ENCODE results near the gene GCNT2.
"Not testable (repeated sequence)": the region's sequence is repeated elsewhere in the genome, so short reads cannot be mapped to it uniquely, and the experiment has no call there.

The GCNT2 gene

DNA sequence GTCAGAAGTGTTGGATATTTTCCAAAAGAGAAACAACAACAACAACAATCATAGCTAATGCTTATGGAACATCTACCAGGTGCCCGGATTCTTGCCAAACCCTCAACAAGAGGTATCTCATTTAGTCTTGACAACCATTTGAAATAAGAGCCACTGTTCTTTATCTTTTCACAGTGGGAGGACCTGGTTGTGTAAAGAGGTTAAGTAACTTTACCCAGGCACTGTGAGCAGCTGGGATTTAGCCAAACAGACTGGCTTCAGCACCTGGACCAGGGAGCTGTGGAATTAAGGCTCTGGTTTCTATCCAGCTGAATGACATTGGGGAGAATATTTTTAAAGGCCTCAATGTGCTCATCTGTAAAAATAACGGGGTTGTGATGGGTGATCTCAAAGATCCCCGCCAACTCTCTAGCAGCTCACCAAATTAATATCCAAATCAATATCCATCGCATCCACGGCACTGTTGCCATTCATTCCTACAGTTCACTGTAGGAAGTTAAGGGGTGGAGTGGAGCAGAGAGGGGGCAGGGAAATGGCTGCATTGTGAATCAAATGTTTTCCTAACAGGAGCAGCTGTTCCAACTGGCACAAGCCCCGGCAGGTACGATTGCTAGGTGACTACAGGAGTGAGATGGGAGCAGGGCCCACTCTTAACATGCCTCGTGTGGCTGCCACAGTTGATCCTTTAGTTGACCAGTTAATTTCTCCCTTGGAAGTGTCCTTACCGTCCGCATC lies 61.8 kb downstream of the GCNT2 start:
- DNase-seq = no peak

DNA sequence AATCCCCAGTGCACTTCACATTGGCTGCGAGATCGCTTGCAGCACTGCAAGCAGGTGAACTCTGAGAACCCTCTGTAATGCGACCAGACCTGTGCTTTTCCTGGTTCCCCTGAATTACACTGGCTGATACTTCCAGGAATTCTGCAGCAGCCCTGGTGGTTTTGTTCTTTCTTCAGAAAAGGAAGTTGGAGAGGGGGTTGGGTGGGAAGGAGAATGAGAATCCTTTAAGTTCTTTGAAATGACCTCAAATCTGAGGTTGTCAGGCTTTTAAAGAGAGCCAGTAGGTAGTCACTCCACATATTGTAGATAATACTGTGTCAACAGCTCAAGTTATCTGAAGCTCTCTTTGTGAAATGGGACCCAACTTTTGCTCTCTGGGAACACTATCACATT lies 62.4 kb downstream of the GCNT2 start:
- DNase-seq = no peak

DNA sequence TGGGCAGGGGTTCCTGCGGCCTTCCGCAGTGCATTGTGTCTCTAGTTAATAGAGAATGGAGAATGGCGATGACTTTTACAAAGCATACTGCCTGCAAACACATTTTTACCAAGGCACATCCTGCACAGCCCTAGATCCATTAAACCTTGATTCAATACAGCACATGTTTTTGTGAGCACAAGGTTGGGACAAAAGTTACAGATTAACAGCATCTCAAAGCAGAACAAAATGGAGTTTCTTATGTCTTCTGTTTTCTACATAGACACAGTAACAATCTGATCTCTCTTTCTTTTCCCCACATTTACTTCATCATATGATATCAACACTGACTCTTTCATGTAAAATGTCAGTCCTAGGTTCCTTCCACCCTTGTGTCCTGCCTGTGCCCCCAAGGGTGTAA lies 63.5 kb downstream of the GCNT2 start:
- no peak for DNase-seq

DNA sequence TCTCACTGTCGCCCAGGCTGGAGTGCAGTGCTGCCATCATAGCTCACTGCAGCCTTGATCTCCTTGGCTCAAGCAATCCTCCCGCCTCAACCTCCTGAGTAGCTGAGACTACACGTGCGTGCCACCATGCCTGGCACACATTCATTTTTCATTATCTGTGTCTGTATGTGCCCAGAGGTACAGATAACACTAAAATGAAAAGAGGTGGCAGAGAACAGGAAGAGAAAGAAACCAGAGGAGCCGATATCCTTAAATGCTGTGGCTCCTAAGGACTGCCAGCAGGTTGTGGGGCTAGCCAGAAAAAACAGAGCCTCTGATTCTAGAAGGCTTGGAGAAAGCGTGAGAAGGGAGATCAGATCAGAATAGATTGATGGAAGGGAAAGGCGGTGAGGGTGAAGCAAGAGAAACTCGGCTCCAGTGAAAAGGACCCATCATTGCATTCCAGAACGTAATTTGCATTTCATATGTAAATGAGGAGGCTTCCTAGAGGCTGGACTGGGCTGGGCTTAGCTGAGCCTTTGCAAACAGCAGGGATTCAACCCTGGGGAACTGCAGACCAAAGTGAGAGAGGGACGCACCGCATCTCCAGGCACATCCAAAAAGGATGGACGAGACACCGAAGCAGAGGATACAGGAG lies 64.2 kb downstream of the GCNT2 start:
- no peak for DNase-seq

DNA sequence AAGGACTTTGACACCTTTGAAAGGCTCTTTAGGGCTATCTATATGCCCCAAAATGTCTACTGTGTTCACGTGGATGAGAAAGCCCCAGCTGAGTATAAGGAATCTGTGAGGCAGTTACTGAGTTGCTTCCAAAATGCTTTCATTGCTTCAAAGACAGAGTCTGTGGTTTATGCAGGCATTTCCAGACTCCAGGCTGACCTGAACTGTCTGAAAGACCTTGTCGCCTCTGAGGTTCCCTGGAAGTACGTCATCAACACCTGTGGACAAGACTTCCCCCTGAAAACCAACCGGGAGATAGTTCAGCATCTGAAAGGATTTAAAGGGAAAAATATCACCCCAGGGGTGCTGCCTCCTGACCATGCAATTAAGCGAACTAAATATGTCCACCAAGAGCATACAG lies 65.2 kb downstream of the GCNT2 start:
- DNase-seq = no peak

DNA sequence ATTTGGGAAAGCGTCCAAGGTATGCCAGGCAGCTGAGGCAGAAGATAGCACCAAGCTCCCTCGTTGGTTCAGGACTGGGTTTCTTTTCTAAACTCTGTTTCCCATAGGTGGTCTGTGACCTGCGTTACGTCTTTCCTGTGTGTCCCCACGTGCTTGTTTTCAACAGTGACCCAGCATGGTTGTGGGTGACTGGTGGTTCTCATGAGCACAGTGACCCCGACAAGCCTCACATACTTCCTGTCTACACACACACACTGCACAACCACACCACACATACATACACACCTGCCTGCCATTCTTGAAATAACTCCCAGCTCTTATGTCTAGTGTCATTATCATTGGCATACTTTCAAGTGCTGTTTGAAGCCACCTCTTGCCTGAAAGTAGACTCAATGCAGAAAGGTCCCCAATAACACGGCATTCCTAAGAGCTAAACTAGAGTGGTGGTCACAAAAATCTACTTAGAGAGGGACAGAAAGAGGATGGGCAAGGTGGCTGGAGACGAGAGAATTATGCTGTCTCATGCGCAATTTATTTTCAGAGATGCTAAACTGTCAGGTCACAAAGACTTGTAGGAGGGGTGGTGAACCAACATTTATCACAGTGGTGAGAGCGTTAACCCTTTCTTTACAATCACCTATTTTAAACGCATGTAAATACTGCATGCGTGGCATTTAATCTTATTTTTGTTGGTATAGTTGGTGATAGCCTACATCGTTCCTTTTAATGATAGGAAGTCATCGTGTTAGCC lies 66.7 kb downstream of the GCNT2 start:
- peak; percentile 37 for DNase-seq

DNA sequence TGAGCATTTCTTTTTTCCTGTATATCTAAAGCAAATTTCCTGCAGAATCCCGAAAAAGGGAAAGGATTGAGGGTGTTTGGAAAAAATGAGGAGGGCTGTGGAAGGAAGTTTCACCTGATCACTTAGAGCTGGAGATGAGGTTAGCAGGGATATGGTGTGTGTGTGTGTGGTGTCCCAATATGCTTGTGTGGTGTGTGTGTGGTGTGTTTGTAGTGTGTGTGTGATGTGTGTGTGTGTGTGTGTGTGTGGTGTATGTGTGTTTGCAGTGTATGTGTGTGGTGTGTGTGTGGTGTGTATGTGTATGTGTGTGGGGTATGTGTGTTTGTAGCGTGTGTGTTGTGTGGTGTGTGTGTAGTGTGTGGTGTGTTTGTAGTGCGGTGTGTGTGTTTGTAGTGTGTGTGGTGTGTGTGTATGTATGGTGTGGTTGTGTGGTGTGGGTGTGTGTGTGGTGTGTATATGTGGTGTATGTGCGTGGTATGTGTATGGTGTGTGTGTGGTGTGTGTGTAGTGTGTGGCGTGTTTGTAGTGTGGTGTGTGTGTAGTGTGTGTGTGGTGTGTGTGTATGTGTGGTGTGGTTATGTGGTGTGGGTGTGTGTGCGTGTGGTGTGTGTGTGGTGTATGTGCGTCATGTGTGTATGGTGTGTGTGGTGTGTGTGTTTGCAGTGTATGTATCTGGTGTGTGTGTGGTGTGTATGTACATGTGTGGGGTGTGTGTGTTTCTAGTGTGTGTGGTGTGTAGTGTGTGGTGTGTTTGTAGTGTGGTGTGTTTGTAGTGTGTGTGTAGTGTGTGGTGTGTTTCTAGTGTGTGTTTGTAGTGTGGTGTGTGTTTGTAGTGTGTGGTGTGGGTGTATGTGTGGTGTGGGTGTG lies 67.6 kb downstream of the GCNT2 start:
- no peak for DNase-seq

DNA sequence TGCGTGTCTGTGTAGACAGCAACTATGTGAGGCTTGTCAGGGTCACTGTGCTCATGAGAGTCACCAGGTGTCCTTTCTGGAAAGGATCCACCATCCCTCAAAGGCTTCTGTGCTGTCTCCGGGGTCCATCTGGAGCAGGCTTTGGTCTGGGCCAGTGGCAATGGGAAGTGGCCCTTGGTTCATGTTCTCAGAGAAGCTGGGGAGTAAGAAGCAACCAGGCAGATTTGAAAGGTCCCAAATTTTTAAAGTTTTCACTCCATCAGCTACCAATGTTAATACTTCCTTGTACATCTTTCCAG lies 68.2 kb downstream of the GCNT2 start:
- DNase-seq = no peak

DNA sequence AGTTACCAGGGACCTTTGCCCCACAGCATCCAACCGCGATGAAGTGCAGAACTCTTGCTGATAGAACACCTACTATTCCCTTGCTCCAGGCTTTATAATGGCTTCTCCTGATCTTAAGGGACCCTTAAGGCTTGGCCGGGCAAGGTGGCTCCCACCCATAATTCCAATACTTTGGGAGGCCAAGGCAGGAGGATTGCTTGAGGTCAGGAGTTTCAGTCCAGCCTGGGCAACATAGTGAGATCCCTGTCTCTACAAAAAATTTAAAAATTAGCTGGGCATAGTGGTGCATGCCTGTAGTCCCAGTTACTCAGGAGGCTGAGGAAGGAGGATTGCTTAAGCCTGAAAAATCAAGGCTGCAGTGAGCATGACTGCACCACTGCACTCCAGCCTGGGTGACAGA lies 68.8 kb downstream of the GCNT2 start:
- no peak for DNase-seq

DNA sequence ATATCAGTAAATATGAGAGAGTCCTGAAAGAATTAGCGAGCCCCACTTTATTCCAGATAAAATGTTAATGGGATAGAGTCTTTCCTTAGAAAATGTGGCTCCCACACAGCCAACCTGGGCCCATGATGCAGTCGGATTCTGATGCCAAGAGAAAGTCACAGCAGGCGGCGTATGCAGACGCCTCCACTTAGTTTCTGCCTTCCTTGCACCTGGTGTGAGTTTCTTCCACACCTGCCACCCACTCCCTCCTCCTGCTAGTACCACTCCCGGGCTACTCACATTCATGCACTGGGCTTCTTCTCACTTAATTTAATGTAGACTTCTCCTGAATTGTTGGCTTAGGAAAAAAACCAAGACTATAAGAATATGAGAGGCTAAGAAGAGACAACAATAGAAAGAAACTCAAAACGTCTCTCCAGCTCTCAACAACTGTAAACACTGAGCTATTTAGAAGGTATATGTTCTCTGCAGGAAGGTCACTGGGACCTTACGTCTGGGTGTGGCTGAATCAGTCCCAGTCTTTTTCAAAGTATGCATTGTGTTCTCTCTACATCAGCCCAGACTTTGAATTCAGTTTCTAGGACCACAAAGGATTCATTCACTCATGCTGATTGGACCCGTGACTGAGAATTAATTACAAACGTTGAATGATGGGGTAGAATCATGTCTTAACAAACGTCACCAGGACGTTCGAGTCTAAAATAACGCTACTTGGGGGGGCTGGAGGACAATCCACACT lies 70.4 kb downstream of the GCNT2 start:
- no peak for DNase-seq

DNA sequence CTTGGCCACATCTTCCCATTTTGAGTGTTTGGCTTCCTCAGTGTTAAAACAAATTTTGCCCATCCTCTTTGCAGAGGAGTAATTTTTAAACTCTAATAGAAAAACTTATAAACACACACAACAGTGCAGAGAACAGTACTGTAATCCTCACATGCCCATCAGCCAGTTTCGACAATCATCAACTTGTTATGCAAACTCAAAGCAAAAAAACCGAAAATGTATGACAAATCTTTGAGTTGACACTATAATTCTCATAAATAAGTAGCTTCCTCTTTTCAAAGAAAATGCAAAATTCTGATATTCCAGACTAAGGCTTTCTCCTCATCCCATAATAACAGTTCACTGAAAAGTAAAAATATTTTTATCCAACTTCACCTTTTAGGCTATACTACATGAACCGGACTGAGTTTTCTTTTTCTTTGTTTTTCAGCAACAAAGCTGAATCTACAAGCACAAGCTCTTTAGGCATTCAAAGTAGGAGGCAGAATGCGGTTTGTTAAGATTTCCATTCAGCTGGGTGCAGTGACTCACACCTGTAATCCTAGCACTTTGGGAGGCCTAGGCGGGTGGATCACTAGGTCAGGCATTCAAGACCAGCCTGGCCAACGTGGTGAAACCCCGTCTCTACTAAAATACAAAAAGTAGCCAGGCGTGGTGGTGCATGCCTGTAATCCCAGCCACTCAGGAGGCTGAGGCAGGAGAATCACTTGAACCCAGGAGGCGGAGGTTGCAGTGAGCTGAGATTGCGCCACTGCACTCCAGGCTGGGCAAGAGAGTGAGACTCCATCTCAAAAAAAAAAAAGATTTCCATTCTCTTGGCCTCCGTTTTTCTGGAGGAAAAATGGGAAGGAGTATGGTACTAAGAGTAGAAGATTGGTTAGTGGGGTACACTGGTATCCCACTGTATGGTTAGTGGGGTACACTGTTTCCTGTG lies 74.8 kb downstream of the GCNT2 start:
- DNase-seq = peak; percentile 44

DNA sequence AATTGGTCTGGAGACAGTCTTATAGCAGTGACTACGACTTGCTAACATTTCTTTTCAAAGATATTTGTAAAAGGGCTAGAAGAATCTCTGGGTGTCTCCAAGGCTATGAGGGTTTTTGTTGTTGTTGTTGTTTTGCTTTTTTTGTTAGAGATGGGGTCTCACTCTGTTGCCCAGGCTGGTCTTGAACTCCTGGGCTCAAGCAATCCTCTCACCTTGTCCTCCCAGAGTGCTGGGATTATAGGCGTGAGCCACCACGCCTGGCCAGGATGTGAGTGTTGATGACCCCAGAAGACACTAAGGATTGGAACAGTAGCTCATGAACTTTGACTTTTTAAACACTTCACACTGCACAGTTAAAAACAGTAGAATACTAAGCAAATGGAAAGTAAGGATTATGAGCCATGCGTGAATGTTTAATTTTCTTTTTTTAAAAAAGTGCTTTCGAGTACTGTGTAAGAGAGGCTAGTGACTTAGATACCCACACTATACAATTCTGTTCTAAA lies 76.4 kb downstream of the GCNT2 start:
- no peak for DNase-seq

DNA sequence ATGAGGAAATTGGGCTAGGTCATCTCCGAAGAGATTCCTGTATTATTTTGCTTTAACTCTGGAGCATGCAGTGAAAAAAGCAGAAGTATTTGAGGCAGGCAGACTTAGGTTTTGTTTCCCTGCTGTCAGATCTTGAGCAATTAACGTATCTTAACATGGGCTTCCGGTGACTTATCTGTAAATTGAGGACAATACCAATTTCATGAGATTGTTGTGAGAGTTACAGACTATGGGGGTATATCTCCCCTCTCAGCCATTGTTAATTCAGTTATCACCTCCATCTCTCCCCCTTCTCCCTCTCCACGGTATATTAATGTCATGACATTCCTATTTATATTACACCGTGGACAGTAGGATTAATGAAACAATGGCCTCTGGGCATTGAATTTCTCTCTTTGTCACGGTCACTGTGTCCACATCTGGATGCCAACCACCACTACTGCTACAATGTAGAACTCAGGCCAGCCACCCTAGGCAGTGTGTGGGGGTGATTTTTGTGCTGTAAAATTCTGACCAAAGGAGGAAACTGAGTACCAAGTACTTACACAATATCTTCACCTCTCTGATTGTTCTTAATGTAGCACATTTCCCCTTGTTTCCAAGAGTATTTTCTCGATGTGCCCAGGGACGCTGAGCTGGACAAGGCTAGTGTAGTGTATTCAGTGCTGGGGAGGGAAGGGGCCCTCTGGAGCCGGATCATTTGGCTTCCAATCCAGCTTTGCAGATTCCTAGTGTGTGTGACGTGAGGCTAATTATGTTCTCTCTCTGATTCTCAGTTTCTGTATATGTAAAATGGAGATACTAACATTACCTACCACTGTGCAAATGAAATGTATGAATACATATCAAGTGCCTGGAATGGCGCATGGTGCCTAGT lies 77.2 kb downstream of the GCNT2 start:
- no peak for DNase-seq

DNA sequence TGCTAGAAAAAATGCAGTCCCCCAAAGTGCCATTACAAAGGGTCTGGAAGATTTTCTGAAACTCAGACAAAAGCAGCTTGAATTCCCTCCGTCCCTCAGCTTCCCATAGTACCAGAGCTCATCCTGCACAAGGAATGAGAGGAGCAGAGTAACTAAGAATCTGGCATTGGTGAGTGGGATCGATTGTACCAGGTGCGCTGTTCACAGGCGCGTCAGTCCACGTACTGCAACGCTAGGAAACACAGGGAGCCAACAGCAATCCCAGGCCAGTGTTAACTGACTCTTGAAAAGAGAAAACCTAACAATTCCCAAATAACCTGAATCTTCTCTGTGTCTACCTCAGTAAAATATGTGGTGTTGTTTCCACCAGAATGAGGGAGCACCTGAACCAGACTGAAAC lies 77.9 kb downstream of the GCNT2 start:
- no peak for DNase-seq

DNA sequence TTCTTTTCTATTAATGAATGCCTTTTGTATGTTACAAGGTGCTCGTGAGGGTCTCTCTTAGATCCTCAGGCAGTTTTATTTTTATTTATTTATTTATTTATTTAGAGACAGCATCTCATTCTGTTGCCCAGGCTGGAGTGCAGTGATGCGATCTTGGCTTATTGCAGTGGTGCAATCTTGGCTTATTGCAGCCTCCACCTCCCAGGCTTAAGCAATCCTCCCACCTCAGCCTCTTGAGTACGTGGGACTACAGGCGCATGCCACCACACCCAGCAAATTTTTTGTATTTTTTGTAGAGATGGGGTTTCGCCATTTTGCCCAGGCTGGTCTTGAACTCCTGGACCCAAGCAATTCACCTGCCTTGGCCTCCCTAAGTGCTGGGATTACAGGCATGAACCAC lies 79.5 kb downstream of the GCNT2 start:
- not testable (repeated sequence) for DNase-seq

DNA sequence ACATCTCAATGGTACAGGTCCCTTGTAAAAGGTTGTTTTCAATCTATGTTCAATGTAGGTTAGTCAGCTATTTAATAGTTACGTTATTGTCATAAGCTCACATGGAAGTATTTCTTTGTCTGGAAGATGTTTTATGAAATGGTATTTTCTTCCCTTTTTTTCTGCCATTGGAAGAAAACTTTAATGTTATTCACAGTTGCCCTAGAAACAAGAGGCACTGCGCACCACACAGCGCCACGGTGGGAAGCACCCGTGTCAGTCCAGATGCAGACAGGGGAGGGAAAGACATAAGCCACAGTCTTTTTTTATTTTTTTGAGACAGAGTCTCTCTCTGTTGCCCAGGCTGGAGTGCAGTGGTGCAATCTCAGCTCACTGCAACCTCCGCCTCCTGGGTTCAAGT lies 82.1 kb downstream of the GCNT2 start:
- no peak for DNase-seq

DNA sequence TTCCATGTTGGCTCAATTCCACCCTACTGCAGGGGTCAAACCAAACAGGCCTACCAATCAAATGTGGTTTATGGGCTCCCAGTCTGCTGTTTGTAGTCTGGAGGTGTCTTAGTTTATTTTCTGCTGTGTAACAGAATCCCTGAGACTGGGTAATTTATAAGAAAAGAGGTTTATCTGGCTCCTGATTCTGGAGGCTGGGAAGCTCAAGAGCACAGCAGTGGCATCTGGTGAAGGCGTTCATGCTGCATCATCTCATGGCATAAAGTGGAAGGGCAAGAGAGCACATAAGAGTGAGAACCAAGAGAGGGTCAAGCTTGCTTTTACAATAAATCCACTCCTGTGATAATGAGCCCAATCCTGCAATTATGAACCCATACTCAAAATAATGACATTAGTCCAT lies 87.9 kb downstream of the GCNT2 start:
- no peak for DNase-seq

DNA sequence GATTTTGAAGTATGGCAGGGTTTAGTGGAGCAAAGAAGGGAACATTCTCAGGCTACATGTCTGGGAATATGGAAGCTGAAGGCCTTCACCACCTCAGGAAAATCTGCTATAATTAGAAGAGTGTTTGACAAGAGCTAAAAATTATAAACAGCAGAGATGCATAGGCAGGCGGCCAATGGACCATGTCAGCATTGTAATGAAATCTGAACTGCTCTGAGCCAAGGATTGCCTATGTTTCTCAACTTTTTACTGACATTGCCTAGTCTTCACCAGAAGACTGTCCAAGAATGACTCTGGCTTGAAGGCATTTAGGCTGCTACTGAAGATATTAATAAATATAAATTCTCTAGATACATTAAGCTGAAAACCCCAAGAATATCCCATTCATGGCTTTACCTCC lies 89.1 kb downstream of the GCNT2 start:
- DNase-seq = no peak

DNA sequence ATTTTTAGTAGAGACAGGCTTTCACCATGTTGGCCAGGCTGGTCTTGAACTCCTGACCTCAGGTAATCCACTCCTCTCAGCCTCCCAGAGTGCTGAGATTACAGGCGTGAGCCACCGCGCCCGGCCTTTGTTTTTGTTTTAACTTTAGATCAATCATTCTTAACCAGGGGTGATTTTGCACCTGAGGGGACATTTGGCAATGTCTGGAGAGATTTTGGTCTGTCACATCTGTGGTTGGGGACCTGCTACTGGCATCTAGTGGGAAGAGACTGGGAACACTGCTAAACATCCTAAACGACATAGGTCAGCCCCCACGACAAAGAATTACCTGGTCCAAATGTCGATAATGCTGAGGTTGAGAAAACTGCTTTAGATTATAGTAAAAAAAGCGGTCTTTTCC lies 91.0 kb downstream of the GCNT2 start:
- no peak for DNase-seq

DNA sequence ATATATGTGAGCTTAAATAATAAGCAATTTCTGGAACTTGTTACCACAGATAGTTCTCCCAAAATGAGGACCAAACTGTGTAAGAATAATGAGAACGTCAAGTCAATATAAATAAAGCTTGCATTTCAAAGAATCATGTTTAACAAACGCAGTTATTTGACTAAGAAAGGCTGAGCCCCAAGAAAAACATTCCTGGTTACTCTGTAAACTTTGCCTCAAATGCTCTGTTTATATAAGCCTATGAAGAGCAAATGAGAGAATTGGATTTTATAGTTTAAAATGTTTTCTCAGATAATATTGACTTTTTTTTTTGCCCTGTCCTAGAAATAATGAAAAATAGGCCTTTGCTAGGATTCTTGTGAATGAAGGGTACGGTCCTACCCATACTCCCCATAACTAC lies 91.9 kb downstream of the GCNT2 start:
- DNase-seq = no peak
